Measurements from ENCODE around the gene BOLA3. TPM values are rescaled to one million over a fixed set of nuclear protein-coding genes. Genes with fewer than 3 reads are reported as not detected.
A peak's percentile ranks its signal among the peaks of the same experiment; 100 is the strongest.

Gene BOLA3, protein sequence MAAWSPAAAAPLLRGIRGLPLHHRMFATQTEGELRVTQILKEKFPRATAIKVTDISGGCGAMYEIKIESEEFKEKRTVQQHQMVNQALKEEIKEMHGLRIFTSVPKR
- 42.4 and 42.6 TPM in 2 replicates for total RNA-seq
- 28.7 and 29.1 TPM in 2 replicates for polyA plus RNA-seq
- polyA plus RNA-seq (2011; cell fraction: cytosol; rRNA removed) = 32.3 and 37.6 TPM in 2 replicates
- 11.4 and 12.5 TPM in 2 replicates for polyA plus RNA-seq (2011; cell fraction: nucleus; rRNA removed)
- polyA plus RNA-seq (2012) = 55.5 and 79.1 TPM in 2 replicates
- polyA minus RNA-seq = 3.6 and 6.5 TPM in 2 replicates
- polyA minus RNA-seq (2011; cell fraction: cytosol; rRNA and poly(A)+ RNA removed) = 26.0 TPM
- 2.5 and 5.1 TPM in 2 replicates for polyA minus RNA-seq (2011; cell fraction: nucleus; rRNA and poly(A)+ RNA removed)
- percentile 53 among the genes with signal in this experiment for Bru-seq, nascent RNA
- BruChase-seq, experiment 1, labeled RNA remaining after a 6-hour chase = percentile 48 among the genes with signal in this experiment
- BruChase-seq, experiment 2, labeled RNA remaining after a 2-hour chase = percentile 37 among the genes with signal in this experiment
- long read RNA-seq, transcript BOLA3-202 (4 exons, 639 nt) = major isoform, 181 of 270 reads
- long read RNA-seq, transcript BOLA3-201 (3 exons, 444 nt) = minor isoform, 83 of 270 reads
- long read RNA-seq, partial matches to known transcripts = 0 of 270 reads
- long read RNA-seq, other reads (novel, unspliced or antisense) = 4 of 270 reads

DNA sequence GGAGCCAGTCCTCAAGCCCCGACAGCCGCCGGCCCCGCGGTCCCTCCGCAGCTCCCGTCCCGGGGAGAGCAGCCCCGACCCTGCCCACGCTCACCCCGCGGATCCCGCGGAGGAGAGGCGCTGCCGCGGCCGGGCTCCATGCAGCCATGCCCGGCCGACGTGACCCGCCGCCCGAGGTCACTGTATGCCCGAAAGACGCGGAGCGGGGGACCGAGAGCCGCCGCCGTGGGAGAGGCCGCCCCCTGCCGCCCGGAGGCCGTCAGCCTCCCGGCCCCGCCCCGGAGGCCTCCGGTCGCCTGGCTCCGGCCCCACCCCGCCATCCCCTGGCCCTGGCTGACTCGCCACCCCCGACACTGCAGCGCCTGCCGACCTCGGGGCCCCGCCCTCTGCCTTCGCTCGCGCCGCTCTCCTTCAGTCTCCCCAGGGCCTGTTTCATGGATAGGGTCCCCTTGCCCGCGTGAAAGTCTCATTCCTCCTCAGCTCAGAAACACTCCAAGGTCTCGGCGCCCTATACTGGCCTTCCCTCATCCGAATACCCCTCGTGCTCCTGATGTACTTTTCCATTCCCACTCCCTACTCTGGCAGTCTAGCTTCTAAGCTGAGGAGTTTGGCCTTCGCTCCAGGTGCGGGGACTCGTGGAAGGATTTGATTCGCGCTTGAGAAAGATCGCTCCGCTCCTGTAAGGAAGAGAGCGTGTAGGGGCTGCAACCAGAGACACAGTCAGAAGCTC lies at the start of gene BOLA3:
TSS of gene BOLA3 (minus strand) at position 186 of the 730 bp plus-strand sequence. CDS start at position 148, 38 bp downstream.
- ChIA-PET POLR2A (interaction anchor here (1.2 kb wide), 1 partner anchor 31 kb away, joined by 4 read pairs; the partner anchor contains the start of gene MOB1A), CTCF (interaction anchor here (0.7 to 7.7 kb wide), 12 partner anchors 9 to 468 kb away, joined by 3 to 180 read pairs (median 5); partner anchors contain the start of genes MOB1A and STAMBP)
- TF ChIP-seq GATA2 (IDR thresholded peaks at IDR 0.05; ENCODE audit: insufficient read depth, insufficient read length, low read depth, low read length) = no peak
- TF ChIP-seq POLR2AphosphoS5 (IDR thresholded peaks at IDR 0.05; ENCODE audit: insufficient read depth, low read depth, low read length) = peak; percentile 93
- TF ChIP-seq EZH2 (IDR thresholded peaks at IDR 0.05; ENCODE audit: borderline replicate concordance, low read depth, low read length, severe bottlenecking) = no peak
- no peak for TF ChIP-seq MYC (IDR thresholded peaks at IDR 0.05; ENCODE audit: low read depth, low read length)
- no peak for TF ChIP-seq FOS (IDR thresholded peaks at IDR 0.05; ENCODE audit: borderline replicate concordance, insufficient read depth, low read length)
- TF ChIP-seq, protein P1, sequence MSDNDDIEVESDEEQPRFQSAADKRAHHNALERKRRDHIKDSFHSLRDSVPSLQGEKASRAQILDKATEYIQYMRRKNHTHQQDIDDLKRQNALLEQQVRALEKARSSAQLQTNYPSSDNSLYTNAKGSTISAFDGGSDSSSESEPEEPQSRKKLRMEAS (IDR thresholded peaks at IDR 0.05; ENCODE audit: insufficient read depth, insufficient read length) = no peak
- TF ChIP-seq, protein P2, sequence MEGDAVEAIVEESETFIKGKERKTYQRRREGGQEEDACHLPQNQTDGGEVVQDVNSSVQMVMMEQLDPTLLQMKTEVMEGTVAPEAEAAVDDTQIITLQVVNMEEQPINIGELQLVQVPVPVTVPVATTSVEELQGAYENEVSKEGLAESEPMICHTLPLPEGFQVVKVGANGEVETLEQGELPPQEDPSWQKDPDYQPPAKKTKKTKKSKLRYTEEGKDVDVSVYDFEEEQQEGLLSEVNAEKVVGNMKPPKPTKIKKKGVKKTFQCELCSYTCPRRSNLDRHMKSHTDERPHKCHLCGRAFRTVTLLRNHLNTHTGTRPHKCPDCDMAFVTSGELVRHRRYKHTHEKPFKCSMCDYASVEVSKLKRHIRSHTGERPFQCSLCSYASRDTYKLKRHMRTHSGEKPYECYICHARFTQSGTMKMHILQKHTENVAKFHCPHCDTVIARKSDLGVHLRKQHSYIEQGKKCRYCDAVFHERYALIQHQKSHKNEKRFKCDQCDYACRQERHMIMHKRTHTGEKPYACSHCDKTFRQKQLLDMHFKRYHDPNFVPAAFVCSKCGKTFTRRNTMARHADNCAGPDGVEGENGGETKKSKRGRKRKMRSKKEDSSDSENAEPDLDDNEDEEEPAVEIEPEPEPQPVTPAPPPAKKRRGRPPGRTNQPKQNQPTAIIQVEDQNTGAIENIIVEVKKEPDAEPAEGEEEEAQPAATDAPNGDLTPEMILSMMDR (IDR thresholded peaks at IDR 0.05; ENCODE audit: extremely low read depth in 1 of 2, insufficient read depth in 1 of 2, low read depth in 1 of 2, low read length in 2 of 2) = peak; percentile 66 to 79
- no peak for TF ChIP-seq JUN (IDR thresholded peaks at IDR 0.05; ENCODE audit: borderline replicate concordance, insufficient read depth, insufficient read length, low read depth)
- peak; percentile 81 for TF ChIP-seq POLR2A (IDR thresholded peaks at IDR 0.05; ENCODE audit: low read depth, low read length)
- peak within 1 kb of the TSS; percentile 97 for H2AFZ ChIP-seq (ENCODE audit: low read depth, low read length)
- H3K9ac ChIP-seq (replicated peaks; ENCODE audit: extremely low read depth, insufficient read depth, low read length) = peak within 1 kb of the TSS; percentile 69
- dilution Hi-C loops (cut with MboI; ENCODE audit: extremely low pct_ligation_motif_present, low sequenced_read_pairs) (no loop called here), intact Hi-C loops (cut with micrococcal nuclease) (loop anchor here (1.0 to 10.0 kb wide), 6 partner anchors 27 to 324 kb away; partner anchors contain the start of genes MTHFD2, STAMBP and TET3)
- peaks cover 8% of the 10 kb centered on the region for H3K79me2 ChIP-seq (ENCODE audit: control insufficient read depth, insufficient read depth, low read length)
- BruUV-seq (replicated peaks) = TSS peak; percentile 50
- peak within 1 kb of the TSS; percentile 76 to 93 (median 77) for H3K4me3 ChIP-seq (replicated peaks in 1 of 3; ENCODE audit: insufficient read depth in 1 of 3, low read depth in 1 of 3, low read length in 3 of 3)
- no peaks in the 10 kb centered on the region for H3K36me3 ChIP-seq (ENCODE audit: control insufficient read depth in 2 of 2, extremely low read depth in 1 of 2, insufficient read depth in 2 of 2, low read length in 2 of 2)
- no peaks in the 10 kb centered on the region for H3K9me1 ChIP-seq (replicated peaks; ENCODE audit: control insufficient read depth, extremely low read depth, insufficient read depth, low read length)
- peak within 1 kb of the TSS; percentile 91 for H3K4me2 ChIP-seq (ENCODE audit: insufficient read depth, low read length)
- DNase-seq (ENCODE audit: low read depth, low spot score) = peak; percentile 73
- no peaks in the 10 kb centered on the region for H3K9me3 ChIP-seq (replicated peaks; ENCODE audit: control insufficient read depth, insufficient read depth, low read length)
- peak; percentile 74 for FAIRE-seq
- no peak within 1 kb of the TSS for H3K27ac ChIP-seq (ENCODE audit: insufficient read depth, low read depth, low read length)
- H3K4me1 ChIP-seq (ENCODE audit: control insufficient read depth, extremely low read depth, insufficient read depth, low read length) = peaks cover 10% of the 10 kb centered on the region
- H4K20me1 ChIP-seq (replicated peaks; ENCODE audit: control insufficient read depth, extremely low read depth, insufficient read depth, low read length) = no peaks in the 10 kb centered on the region
- H3K27me3 ChIP-seq (ENCODE audit: control insufficient read depth in 2 of 2, insufficient read depth in 2 of 2, low read length in 2 of 2) = no peaks in the 10 kb centered on the region
